Amygdala (tissue), 56 donors: ENCODE measurements around the gene CYP27C1.
"Not testable (repeated sequence)": the region's sequence is repeated elsewhere in the genome, so short reads cannot be mapped to it uniquely, and the experiment has no call there.

Source experiments
- DNase-seq, 56 donors: peaks; one replicate each; lab custom pipeline; 2025; lab: John Stamatoyannopoulos, UW

The CYP27C1 gene

GRCh38 chr2:127220102-127220767 lies at the start of gene CYP27C1:
CYP27C1 (minus strand) TSS chr2:127220299; CDS start chr2:127220270, 29 bp downstream.
- no peak for DNase-seq

GRCh38 chr2:127261804-127262406 lies 41.8 kb upstream of the CYP27C1 start:
- DNase-seq: no peak

- DNase-seq: no peak
Observed at GRCh38 chr2:127259355-127259754, 39.3 kb upstream of the CYP27C1 start.

- DNase-seq: no peak
Observed at GRCh38 chr2:127256866-127257265, 36.8 kb upstream of the CYP27C1 start.

GRCh38 chr2:127256381-127256780 lies 36.3 kb upstream of the CYP27C1 start:
- no peak for DNase-seq

GRCh38 chr2:127255721-127256120 lies 35.6 kb upstream of the CYP27C1 start:
- DNase-seq: no peak

GRCh38 chr2:127255146-127255545 lies 35.0 kb upstream of the CYP27C1 start:
- no peak for DNase-seq

GRCh38 chr2:127254386-127254981 lies 34.4 kb upstream of the CYP27C1 start:
- DNase-seq: no peak

- not testable (repeated sequence) for DNase-seq
Observed at GRCh38 chr2:127241184-127241583, 21.1 kb upstream of the CYP27C1 start.

GRCh38 chr2:127239395-127239794 lies 19.3 kb upstream of the CYP27C1 start:
- no peak for DNase-seq

- DNase-seq: not testable (repeated sequence)
Observed at GRCh38 chr2:127237768-127238167, 17.7 kb upstream of the CYP27C1 start.

GRCh38 chr2:127235082-127235702 lies 15.1 kb upstream of the CYP27C1 start:
- no peak for DNase-seq

- DNase-seq: no peak
Observed at GRCh38 chr2:127233710-127234109, 13.6 kb upstream of the CYP27C1 start.

- DNase-seq: no peak
Observed at GRCh38 chr2:127231130-127231865, 11.2 kb upstream of the CYP27C1 start.

GRCh38 chr2:127229555-127229954 lies 9.5 kb upstream of the CYP27C1 start:
- DNase-seq: no peak

GRCh38 chr2:127228102-127228501 lies 8.0 kb upstream of the CYP27C1 start:
- no peak for DNase-seq

GRCh38 chr2:127227264-127227660 lies 7.2 kb upstream of the CYP27C1 start:
- DNase-seq: not testable (repeated sequence)

GRCh38 chr2:127226520-127227263 lies 6.6 kb upstream of the CYP27C1 start:
- no peak for DNase-seq

- DNase-seq: no peak
Observed at GRCh38 chr2:127226132-127226519, 6.0 kb upstream of the CYP27C1 start.
